ENCODE data around the gene THEMIS.

DNA sequence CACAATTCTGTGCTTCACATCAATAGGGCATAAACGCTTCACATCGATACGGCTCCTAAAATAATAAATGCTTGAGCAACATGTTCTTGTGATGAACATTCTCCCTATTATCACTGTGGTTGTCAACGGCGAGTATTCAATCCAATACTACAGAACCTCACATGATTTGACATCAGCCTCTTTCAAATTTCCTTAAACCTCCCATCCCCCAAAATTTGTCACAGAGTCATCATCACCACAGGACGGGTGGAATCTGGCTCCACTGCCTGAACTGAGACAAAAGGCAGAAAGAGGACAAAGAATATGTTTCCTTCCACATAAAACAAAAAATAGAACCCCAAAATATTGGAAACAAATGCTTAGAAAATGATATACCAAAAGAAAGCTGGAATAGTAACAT, 7.3 kb downstream of the THEMIS start:
- TF ChIP-seq, protein P1, sequence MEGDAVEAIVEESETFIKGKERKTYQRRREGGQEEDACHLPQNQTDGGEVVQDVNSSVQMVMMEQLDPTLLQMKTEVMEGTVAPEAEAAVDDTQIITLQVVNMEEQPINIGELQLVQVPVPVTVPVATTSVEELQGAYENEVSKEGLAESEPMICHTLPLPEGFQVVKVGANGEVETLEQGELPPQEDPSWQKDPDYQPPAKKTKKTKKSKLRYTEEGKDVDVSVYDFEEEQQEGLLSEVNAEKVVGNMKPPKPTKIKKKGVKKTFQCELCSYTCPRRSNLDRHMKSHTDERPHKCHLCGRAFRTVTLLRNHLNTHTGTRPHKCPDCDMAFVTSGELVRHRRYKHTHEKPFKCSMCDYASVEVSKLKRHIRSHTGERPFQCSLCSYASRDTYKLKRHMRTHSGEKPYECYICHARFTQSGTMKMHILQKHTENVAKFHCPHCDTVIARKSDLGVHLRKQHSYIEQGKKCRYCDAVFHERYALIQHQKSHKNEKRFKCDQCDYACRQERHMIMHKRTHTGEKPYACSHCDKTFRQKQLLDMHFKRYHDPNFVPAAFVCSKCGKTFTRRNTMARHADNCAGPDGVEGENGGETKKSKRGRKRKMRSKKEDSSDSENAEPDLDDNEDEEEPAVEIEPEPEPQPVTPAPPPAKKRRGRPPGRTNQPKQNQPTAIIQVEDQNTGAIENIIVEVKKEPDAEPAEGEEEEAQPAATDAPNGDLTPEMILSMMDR (IDR thresholded peaks at IDR 0.05; ENCODE audit: low read depth, low read length, poor library complexity, severe bottlenecking), result no peak
- no peak for TF ChIP-seq EZH2phosphoT487 (IDR thresholded peaks at IDR 0.05; ENCODE audit: borderline replicate concordance, low read length)
